Sciatic nerve (tissue), 2 donors: Measurements from ENCODE around the gene TFB1M. TPM values are rescaled to one million over a fixed set of nuclear protein-coding genes. Genes with fewer than 3 reads are reported as not detected.
"Not testable (repeated sequence)": the region's sequence is repeated elsewhere in the genome, so short reads cannot be mapped to it uniquely, and the experiment has no call there.

Source experiments
- ATAC-seq: fragments of 200-7000 bp; cut with Tn5 transposase; one replicate; pipeline ENCODE4 v1.9.1; 2020; ENCODE audit warnings: mild to moderate bottlenecking, moderate library complexity
- DNase-seq: peaks from one replicate; pipeline ENCODE4 v3.0.0-alpha.2; 2020; ENCODE audit warnings: low spot score
- intact Hi-C: fragments of 100-400 bp; cut with DNase I; formaldehyde crosslinking; loops from one replicate; pipeline ENCODE4 v1.14.2; 2022
- total RNA-seq: library from RNA; stranded (reverse); fragmentation: NEBNext Ultra II Directional; extraction: Animal tissue kit (Norgen Biotek cat#: 25700); gene quantifications from one replicate; pipeline ENCODE4 v1.2.1, GENCODE V29; 2021
- donor health status: DM: no; HTN: no; CAD: no.
- donor health status: DM: no; HTN: no; CAD: no.

The TFB1M gene
- total RNA-seq, 1 donor from 2014 or later: 34.6 TPM

GRCh38 chr6:155223646-155224451, 90.4 kb downstream of the TFB1M start:
- intact Hi-C loops: no loop called here
- no peak for DNase-seq
- no peak for ATAC-seq

DNA sequence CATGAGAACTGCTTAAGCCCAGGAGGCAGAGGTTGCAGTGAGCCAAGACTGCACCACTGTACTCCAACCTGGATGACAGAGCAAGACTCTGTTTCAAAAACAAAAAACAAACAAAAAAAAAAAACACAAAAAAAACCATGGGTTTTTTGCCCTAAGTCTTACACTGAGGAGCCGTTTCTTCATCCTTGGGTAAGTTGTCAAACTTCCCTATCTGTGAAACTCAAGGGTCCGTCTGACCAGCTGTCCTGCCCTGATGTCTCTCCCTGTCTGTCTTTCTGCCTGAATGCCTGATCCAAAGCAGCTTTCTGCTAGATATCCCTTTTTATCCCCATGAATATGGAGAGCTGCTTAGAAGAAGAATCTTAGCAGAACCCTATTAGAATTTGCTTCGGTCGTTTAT, 91.8 kb downstream of the TFB1M start:
- no peak for DNase-seq
- intact Hi-C loops: no loop called here
- ATAC-seq: no peak

DNA sequence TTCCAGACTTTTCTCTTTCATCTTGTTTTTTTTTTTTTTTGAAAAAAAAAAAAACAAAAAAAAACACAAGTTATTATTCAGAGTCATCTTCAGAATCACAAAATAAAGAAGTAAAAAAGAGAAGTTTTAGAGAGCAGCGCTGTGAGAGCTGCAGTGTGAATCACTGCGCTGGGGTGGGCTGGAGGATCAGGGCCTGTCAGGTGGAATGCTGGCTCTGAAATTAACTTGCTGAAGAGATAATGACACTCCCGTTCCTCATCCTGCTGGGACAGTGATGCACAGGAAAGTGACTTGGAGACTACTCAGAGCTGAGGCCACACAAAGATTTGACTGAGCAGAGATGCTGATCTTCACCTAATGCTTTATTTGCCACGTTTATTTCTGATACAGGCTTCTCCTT, 93.2 kb downstream of the TFB1M start:
- intact Hi-C loops: no loop called here
- no peak for ATAC-seq
- no peak for DNase-seq

DNA sequence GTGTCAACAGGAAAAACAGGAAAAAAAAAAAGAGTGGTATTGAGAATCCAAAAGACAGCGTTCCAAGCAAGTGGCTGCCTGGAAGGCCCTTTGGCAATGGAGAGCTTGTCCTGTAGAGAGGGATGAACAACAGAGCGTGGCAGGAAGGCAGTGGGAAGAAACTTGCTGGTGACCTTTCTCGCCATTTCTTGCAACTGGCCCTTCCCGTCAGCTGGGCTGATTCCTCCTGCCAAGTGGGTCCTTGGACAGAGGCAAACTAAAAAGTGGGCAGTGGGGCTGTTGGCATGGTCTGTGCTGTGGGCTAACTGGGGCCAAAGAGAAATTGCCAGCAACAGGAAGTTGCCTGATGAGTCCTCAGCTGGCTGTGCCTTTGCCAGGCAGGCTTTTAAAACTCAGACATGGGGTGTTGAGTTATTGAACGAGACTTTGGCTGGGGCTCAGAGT, 94.4 kb downstream of the TFB1M start:
- peak; percentile 34 for ATAC-seq

GRCh38 chr6:155219299-155219698, 95.0 kb downstream of the TFB1M start:
- ATAC-seq: no peak
- no peak for DNase-seq
- intact Hi-C loops: no loop called here

More for the DNA sequence above, 94.4 kb downstream of the TFB1M start:
- intact Hi-C loops: no loop called here
- DNase-seq: no peak

DNA sequence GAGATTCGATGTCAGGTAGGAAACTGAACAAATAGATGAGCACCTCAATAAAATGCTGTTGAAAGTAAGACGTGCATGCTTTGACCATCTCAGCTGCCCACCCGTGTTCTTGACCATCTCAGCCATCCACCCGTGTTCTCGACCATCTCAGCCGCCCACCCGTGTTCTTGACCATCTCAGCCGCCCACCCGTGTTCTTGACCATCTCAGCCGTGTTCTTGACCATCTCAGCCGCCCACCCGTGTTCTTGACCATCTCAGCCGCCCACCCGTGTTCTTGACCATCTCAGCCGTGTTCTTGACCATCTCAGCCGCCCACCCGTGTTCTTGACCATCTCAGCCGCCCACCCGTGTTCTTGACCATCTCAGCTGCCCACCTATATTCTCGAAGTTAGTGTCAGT, 95.6 kb downstream of the TFB1M start:
- intact Hi-C loops, ATAC-seq, DNase-seq: not testable (repeated sequence)

- intact Hi-C loops: no loop called here
- DNase-seq (no peak), ATAC-seq (no peak)
These were observed 97.8 kb downstream of the TFB1M start for GRCh38 chr6:155216312-155217046.

DNA sequence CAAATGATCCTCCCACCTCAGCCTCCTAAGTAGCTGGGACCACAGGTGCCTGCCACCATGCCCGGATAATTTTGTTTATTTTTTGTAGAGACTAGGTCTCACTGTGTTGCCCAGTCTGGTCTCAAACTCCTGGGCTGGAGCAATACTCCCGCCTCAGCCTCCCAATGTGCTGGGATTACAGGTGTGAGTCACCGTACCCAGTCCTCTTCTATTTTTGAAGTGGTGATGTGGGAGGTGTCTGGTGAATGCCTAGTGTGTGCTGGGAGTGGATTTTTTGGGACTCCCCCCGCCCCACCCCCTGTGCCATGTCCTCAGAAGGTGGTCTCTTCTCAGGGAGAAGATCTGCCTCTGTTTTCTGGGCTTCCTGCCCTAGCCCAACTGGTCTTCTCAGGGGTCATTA, 98.4 kb downstream of the TFB1M start:
- DNase-seq: no peak
- intact Hi-C loops: no loop called here
- no peak for ATAC-seq

GRCh38 chr6:155213611-155214372, 100.5 kb downstream of the TFB1M start:
- ATAC-seq (peak; percentile 38), DNase-seq (no peak)
- intact Hi-C loops: no loop called here

GRCh38 chr6:155212616-155213380, 101.5 kb downstream of the TFB1M start:
- intact Hi-C loops: no loop called here
- DNase-seq (no peak), ATAC-seq (peak; percentile 75)

DNA sequence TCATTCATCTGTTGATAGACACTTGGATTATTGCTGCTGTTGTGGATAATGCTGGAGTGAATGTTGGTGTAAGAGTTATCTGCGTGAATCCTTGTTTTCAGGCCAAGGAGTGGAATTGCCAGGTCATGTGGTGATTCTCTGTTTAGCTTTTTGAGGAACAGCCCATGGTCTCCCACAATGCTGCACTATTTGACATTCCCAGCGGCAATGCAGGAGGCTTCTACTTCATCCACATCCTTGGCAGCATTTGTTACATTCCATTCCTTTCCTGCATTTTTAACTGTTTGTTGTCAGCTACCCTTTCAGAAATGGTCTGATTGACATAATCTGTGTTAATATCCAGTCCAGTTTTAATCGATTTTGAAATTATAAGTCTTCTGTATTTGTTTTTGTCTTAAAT, 102.2 kb downstream of the TFB1M start:
- no peak for DNase-seq
- no peak for ATAC-seq
- intact Hi-C loops: no loop called here

DNA sequence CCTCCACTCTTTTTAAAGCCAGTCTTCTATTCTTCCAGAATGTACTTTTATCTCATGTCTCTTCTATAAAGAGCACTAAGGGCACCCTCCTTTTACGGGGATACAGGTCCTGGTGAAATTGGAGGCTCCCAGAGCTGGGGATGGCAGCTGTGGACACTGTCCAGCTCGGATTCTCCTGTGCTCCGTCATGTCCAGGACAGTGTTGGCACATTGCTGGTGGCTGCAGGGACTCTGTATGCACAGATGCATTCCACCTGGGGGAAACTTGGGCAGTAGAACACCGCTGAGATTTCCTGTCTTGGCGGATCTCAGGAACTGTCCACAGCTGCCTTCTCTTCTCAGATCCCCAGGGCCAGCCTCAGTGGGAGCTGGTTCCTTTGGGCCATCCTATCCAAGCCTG, 107.1 kb downstream of the TFB1M start:
- DNase-seq (no peak), ATAC-seq (no peak)
- intact Hi-C loops: no loop called here

Other genes starting within 250 kb of the TFB1M start
- 2.2 TPM for gene CLDN20, start 50.5 kb downstream of the TFB1M start, total RNA-seq
- gene NOX3, start 141.4 kb upstream of the TFB1M start, total RNA-seq: not detected